HepG2 (cell line): Measurements from ENCODE around the gene SLC22A23. TPM values are rescaled to one million over a fixed set of nuclear protein-coding genes. Genes with fewer than 3 reads are reported as not detected.

Source experiments
- ATAC-seq: fragments of 200-7000 bp; cut with Tn5 transposase; 3 replicates; pipeline ENCODE4 v1.9.1; 2020; ENCODE audit warnings: mild to moderate bottlenecking, moderate library complexity
- BruUV-seq: library from RNA; stranded (reverse); fragments of 400-500 nt; replicated peaks from 2 replicates; lab custom pipeline; 2021; lab: Mats Ljungman, UMichigan
- CTCF ChIA-PET: fragments of 300-600 bp; formaldehyde crosslinking; extraction: SDS; loops from one replicate; lab custom pipeline; 2021; ENCODE audit warnings: low total read pairs, inconsistent platforms, low intra/inter-chr PET ratio; lab: Yijun Ruan, JAX
- POLR2A ChIA-PET: fragments of 350-600 bp; sonication (Branson Sonifier 250); formaldehyde crosslinking; loops from one replicate; lab custom pipeline; 2020; ENCODE audit warnings: antibody characterized with exemption, inconsistent platforms; lab: Yijun Ruan, JAX
- DNase-seq: peaks from one replicate; pipeline ENCODE4 v3.0.0-alpha.2; 2015; ENCODE audit warnings: low spot score
- FAIRE-seq: peaks from 3 replicates; lab custom pipeline; 2011; peaks lifted over from hg19 to GRCh38; lab: Jason Lieb, UNC
- H2AFZ ChIP-seq: one replicate; pipeline ENCODE4 v1.6.1; 2011; ENCODE audit warnings: low read length, inconsistent platforms
- H3K27ac ChIP-seq: fragments of 300-600 bp; 3 replicates; pipeline ENCODE4 v1.8.0; 2011; ENCODE audit warnings: mixed run types, mild to moderate bottlenecking, mixed read lengths, low read length, inconsistent platforms; ENCODE audit not compliant: insufficient read depth; ENCODE audit errors: extremely low read length
- H3K27me3 ChIP-seq, 2 experiments: fragments of 200-600 bp in 1 of 2; 2 replicates in 1 of 2; 3 replicates in 1 of 2; pipeline versions ENCODE4 v1.6.0 to v1.8.0; 2011; ENCODE audit warnings: low read length in 2 of 2, mild to moderate bottlenecking in 2 of 2, moderate library complexity in 2 of 2, inconsistent platforms in 1 of 2; ENCODE audit not compliant: insufficient read depth in 2 of 2, control insufficient read depth in 1 of 2
- H3K36me3 ChIP-seq, 2 experiments: fragments of 200-600 bp in 1 of 2; replicated peaks in 1 of 2; 2 replicates in 1 of 2; 3 replicates in 1 of 2; pipeline versions ENCODE4 v1.5.1 to v1.8.0; 2011; ENCODE audit warnings: low read length in 2 of 2, inconsistent platforms in 1 of 2; ENCODE audit not compliant: insufficient read depth in 2 of 2, control insufficient read depth in 1 of 2
- H3K4me1 ChIP-seq: 2 replicates; pipeline ENCODE4 v1.5.1; 2012; ENCODE audit warnings: low read length, inconsistent platforms; ENCODE audit not compliant: insufficient read depth
- H3K4me2 ChIP-seq: 2 replicates; pipeline ENCODE4 v1.6.0; 2011; ENCODE audit warnings: low read depth, low read length, inconsistent platforms
- H3K4me3 ChIP-seq, 3 experiments: fragments of 200-600 bp in 1 of 3; sonication (generic), shearing (Covaris generic) in 1 of 3; replicated peaks in 1 of 3; 2 replicates each; pipeline ENCODE4 v1.5.1; 2011 to 2016; ENCODE audit warnings: low read length in 3 of 3, inconsistent platforms in 2 of 3, low read depth in 2 of 3, mild to moderate bottlenecking in 2 of 3, control low read depth in 1 of 3, mixed read lengths in 1 of 3; ENCODE audit not compliant: insufficient read depth in 1 of 3
- H3K79me2 ChIP-seq: one replicate; pipeline ENCODE4 v1.6.1; 2011; ENCODE audit warnings: low read length, inconsistent platforms; ENCODE audit not compliant: insufficient read depth
- H3K9ac ChIP-seq: 2 replicates; pipeline ENCODE4 v1.6.0; 2011; ENCODE audit warnings: mild to moderate bottlenecking, low read depth, low read length, inconsistent platforms; ENCODE audit not compliant: insufficient read depth
- H3K9me3 ChIP-seq: 2 replicates; pipeline ENCODE4 v1.5.1; 2012; ENCODE audit warnings: mild to moderate bottlenecking, low read length
- H4K20me1 ChIP-seq: 2 replicates; pipeline ENCODE4 v1.6.0; 2011; ENCODE audit warnings: inconsistent platforms, mild to moderate bottlenecking, low read length, moderate library complexity; ENCODE audit not compliant: insufficient read depth
- AGO1 ChIP-seq: fragments of 200-400 bp; formaldehyde crosslinking; IDR thresholded peaks from 2 replicates; pipeline ENCODE4 v1.6.1; 2017; ENCODE audit warnings: mild to moderate bottlenecking, low read depth, low read length, moderate library complexity; ENCODE audit not compliant: poor library complexity, severe bottlenecking
- ATF2 ChIP-seq: sonication (generic); formaldehyde crosslinking; IDR thresholded peaks from 2 replicates; pipeline ENCODE4 v1.4.0; 2020; ENCODE audit warnings: missing genetic modification reagents
- CREBL2 ChIP-seq: sonication (generic); formaldehyde crosslinking; IDR thresholded peaks from 2 replicates; pipeline ENCODE4 v1.8.1; 2023; ENCODE audit warnings: missing genetic modification reagents, mild to moderate bottlenecking, borderline replicate concordance
- DR1 ChIP-seq: sonication (generic); formaldehyde crosslinking; IDR thresholded peaks from 2 replicates; pipeline ENCODE4 v1.8.0; 2021; ENCODE audit warnings: mild to moderate bottlenecking, missing genetic modification reagents, inconsistent platforms
- FOXA3 ChIP-seq: IDR thresholded peaks from 2 replicates; pipeline ENCODE4 v1.6.1; 2016; ENCODE audit warnings: missing genetic modification reagents, missing compliant biosample characterization
- GATA4 ChIP-seq: sonication (generic); IDR thresholded peaks from 2 replicates; pipeline ENCODE4 v1.6.1; 2016; ENCODE audit warnings: antibody characterized with exemption, low read depth, borderline replicate concordance
- GATAD2A ChIP-seq: IDR thresholded peaks from 2 replicates; pipeline ENCODE4 v1.6.1; 2016
- HNF4A ChIP-seq: sonication (generic); formaldehyde crosslinking; IDR thresholded peaks from 2 replicates; pipeline ENCODE4 v1.4.0; 2020; ENCODE audit warnings: missing genetic modification reagents
- SALL1 ChIP-seq: sonication (generic); formaldehyde crosslinking; IDR thresholded peaks from 2 replicates; pipeline ENCODE4 v1.8.0; 2022; ENCODE audit warnings: mild to moderate bottlenecking, missing genetic modification reagents
- SPEN ChIP-seq: sonication (generic); formaldehyde crosslinking; IDR thresholded peaks from 2 replicates; pipeline ENCODE4 v1.5.1; 2020; ENCODE audit warnings: low read depth, mild to moderate bottlenecking, missing genetic modification reagents
- TFDP1 ChIP-seq: IDR thresholded peaks from 2 replicates; pipeline ENCODE4 v1.6.1; 2016; ENCODE audit warnings: missing compliant biosample characterization, missing genetic modification reagents, borderline replicate concordance
- TIGD3 ChIP-seq: sonication (generic); formaldehyde crosslinking; IDR thresholded peaks from 2 replicates; pipeline ENCODE4 v1.5.1; 2020; ENCODE audit warnings: mild to moderate bottlenecking, missing genetic modification reagents, borderline replicate concordance
- ZMYM4 ChIP-seq: sonication (generic); formaldehyde crosslinking; IDR thresholded peaks from 2 replicates; pipeline ENCODE4 v1.8.1; 2023; ENCODE audit warnings: mild to moderate bottlenecking, missing genetic modification reagents
- ZNF761 ChIP-seq: sonication (generic); formaldehyde crosslinking; conservative IDR thresholded peaks from 2 replicates; pipeline ENCODE4 v1.4.0; 2020; ENCODE audit warnings: mild to moderate bottlenecking, missing genetic modification reagents
- ZNF788 ChIP-seq: sonication (generic); formaldehyde crosslinking; IDR thresholded peaks from 2 replicates; pipeline ENCODE4 v1.5.0; 2020; ENCODE audit warnings: mild to moderate bottlenecking, missing genetic modification reagents, borderline replicate concordance
- WGBS: methylation state at CpG from one replicate; pipeline ENCODE4 v1.1.6; 2017; ENCODE audit warnings: low lambda C conversion rate; 5-methylcytosine and 5-hydroxymethylcytosine counted together
- in situ Hi-C: cut with HindIII; loops from 2 replicates; pipeline ENCODE4 v1.10.0; 2017; ENCODE audit warnings: low pct_unique_long_range_greater_than_20kb; ENCODE audit not compliant: extremely low pct_ligation_motif_present
- intact Hi-C: fragments of 100-400 bp; cut with micrococcal nuclease; formaldehyde crosslinking; loops from one replicate; pipeline ENCODE4 v1.10.0; 2022; ENCODE audit not compliant: unreplicated experiment
- polyA plus RNA-seq, 8 experiments: library from polyadenylated mRNA; depleted of rRNA in 3 of 8; stranded (reverse) in 7 of 8; unstranded in 1 of 8; fragments of >200 nt; fragmentation: Illumina TruSeq in 4 of 8; extraction: Trizol in 4 of 8; gene quantifications; 2 replicates each; pipeline versions ENCODE4 v1.2.1 to v1.2.3, GENCODE V29; 2011 to 2016; ENCODE audit warnings: low read depth in 4 of 8, missing spikeins in 1 of 8, mixed read lengths in 1 of 8; ENCODE audit not compliant: insufficient read depth in 1 of 8
- total RNA-seq, 5 experiments: library from RNA; depleted of rRNA; stranded (reverse); fragments of >200 nt; fragmentation: Illumina TruSeq; extraction: Trizol; gene quantifications; 2 replicates each; pipeline ENCODE4 v1.2.3, GENCODE V29; 2016; ENCODE audit warnings: low read depth in 1 of 5

Gene SLC22A23
- total and polyA plus RNA-seq, 2 of the 13 experiments (the other 11 are each of a cell fraction or from before 2014, with no cell fraction given), result 11.8 to 17.5 TPM

- 98% methylated on average over 6 of the region's 6 CpGs for WGBS
These were observed 115.4 kb downstream of the SLC22A23 start for GRCh38 chr6:3341467-3341866.

GRCh38 chr6:3340894-3341293, 116.0 kb downstream of the SLC22A23 start:
- peaks cover 14% of the 10 kb centered on the region for H3K79me2 ChIP-seq
- ChIA-PET POLR2A (interaction anchor here (1.8 kb wide), 1 partner anchor 40 kb away, joined by 5 read pairs; no protein-coding TSS in a partner anchor), CTCF (no interaction called here)
- H3K9me3 ChIP-seq, result no peaks in the 10 kb centered on the region
- ATAC-seq, result peak; percentile 54
- H3K4me3 ChIP-seq, result no peak overlapping the region
- BruUV-seq, result no TSS peak
- intact Hi-C loops, result no loop called here
- H4K20me1 ChIP-seq, result no peaks in the 10 kb centered on the region
- H3K27ac ChIP-seq, result no peak overlapping the region
- no peak overlapping the region for H3K9ac ChIP-seq
- FAIRE-seq, result peak; percentile 64
- no peak overlapping the region for H2AFZ ChIP-seq
- no peak overlapping the region for H3K4me2 ChIP-seq
- H3K36me3 ChIP-seq, result peaks cover 1 to 19% of the 10 kb centered on the region in 2 experiments; a peak in 3 of 5 replicates
- 77% methylated on average over 4 of the region's 4 CpGs for whole genome bisulfite sequencing
- peaks cover 75% of the 10 kb centered on the region for H3K4me1 ChIP-seq
- DNase-seq, result peak; percentile 24
- in situ Hi-C loops, result no loop called here
- H3K27me3 ChIP-seq, result no peaks in the 10 kb centered on the region
- TF ChIP-seq SPEN (CRISPR knock-in tag), result 0 out of 2 replicates have a peak, but pooled peaks have one; percentile 37
- TF ChIP-seq TIGD3, result no peak
- TF ChIP-seq GATA4, result no peak
- peak; percentile 29; the same call in 1 of the 2 replicates for TF ChIP-seq GATAD2A (CRISPR knock-in tag)
- TF ChIP-seq AGO1, result no peak
- peak; percentile 45 for TF ChIP-seq HNF4A (CRISPR knock-in tag)
- no peak for TF ChIP-seq CREBL2 (CRISPR knock-in tag)
- no peak for TF ChIP-seq ZNF788 (CRISPR knock-in tag)
- 0 out of 2 replicates have a peak, but pooled peaks have one; percentile 15 for TF ChIP-seq ATF2
- TF ChIP-seq SALL1 (CRISPR knock-in tag), result peak; percentile 34; the same call in 1 of the 2 replicates
- TF ChIP-seq FOXA3 (CRISPR knock-in tag), result 0 out of 2 replicates have a peak, but pooled peaks have one; percentile 16
- TF ChIP-seq DR1 (CRISPR knock-in tag), result no peak
- 0 out of 2 replicates have a peak, but pooled peaks have one; percentile 33 for TF ChIP-seq ZMYM4 (CRISPR knock-in tag)
- no peak for TF ChIP-seq TFDP1 (CRISPR knock-in tag)

More at GRCh38 chr6:3341467-3341866, 115.4 kb downstream of the SLC22A23 start:
- in situ Hi-C loops, result no loop called here
- Histone ChIP-seq H4K20me1 (no peaks in the 10 kb centered on the region), H3K27ac (no peak overlapping the region), H3K79me2 (peaks cover 12% of the 10 kb centered on the region), H3K36me3 (peaks cover 1 to 14% of the 10 kb centered on the region in 2 experiments; a peak in 3 of 5 replicates), H3K4me2 (no peak overlapping the region), H3K4me1 (peaks cover 75% of the 10 kb centered on the region), H3K27me3 (no peaks in the 10 kb centered on the region), H3K9me3 (no peaks in the 10 kb centered on the region), H3K4me3 (no peak overlapping the region), H3K9ac (no peak overlapping the region), H2AFZ (no peak overlapping the region)
- ChIA-PET POLR2A (interaction anchor here (1.8 kb wide), 1 partner anchor 39 kb away, joined by 5 read pairs; no protein-coding TSS in a partner anchor), CTCF (no interaction called here)
- no peak for TF ChIP-seq ZNF761
- ATAC-seq, result no peak
- DNase-seq, result no peak
- intact Hi-C loops, result no loop called here
- FAIRE-seq, result no peak
- BruUV-seq, result no TSS peak
